Measurements from ENCODE around the gene DNAJB1.

Gene DNAJB1

DNA sequence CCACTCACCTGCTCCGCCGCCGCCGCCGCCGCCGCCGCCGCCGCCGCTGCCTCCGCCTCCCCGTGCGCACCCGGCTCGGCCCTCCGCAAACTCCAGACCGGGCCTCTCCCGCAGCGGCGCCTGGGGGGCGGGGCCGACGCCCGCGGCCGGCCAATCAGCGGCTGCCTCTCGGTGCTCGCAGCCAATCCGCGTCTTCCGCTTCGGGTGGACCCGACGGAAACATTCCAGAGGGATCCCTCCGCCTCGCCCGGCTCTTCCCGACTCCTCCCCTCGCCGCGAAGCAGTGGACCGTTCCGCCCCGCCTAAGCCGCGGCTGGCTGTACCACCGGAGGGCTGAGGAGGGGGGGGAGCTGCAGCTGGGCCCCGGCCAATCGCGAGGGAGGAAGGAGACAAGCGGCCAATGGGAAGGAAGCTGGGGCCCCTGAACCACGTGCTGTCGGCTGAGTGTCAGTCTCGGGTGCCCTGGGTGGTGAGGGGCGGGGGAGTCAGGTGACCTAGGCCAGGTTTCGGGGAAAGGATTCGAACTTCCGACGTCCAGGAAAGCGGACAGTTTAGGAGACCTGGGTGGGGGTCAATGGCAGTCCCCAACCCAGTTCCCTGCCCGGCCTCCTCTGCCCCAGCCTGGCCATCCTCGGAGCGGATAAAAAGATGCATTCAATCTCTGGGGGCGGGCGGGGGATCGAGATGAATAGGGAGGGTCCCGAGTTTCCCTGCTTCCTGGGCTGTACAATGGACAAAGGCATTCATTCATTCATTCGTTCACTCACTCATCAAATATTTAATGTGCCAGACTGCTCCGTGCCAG, 22.0 kb downstream of the DNAJB1 start, which contains the start of gene GIPC1:
GIPC1 (minus strand) TSS at position 99 of the 805 bp plus-strand sequence. CDS start 13,151 bp downstream, outside the sequence.
- DNase-seq (ENCODE audit: low spot score): peak; percentile 100

DNA sequence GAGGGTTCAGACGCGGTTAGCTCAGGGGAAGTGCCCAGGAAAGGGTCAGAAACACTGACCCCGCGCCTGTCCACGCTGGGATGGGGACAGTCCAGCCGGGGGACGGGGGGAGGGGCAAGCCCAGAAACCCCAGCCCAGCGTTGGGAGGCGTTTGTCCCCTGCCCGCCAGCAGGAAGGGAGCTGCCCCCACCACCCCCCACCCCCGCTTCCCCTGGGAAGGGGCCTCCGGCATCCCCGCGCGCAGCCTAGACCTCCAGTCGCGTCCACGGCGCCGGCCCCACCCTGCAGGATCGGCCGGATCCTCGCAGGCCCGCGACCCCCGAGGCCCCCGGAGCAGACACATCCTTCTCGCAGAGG, 22.5 kb downstream of the DNAJB1 start:
- DNase-seq (ENCODE audit: low spot score): peak; percentile 39

GRCh38 chr19:14494910-14495671, 23.1 kb downstream of the DNAJB1 start:
- peak; percentile 46 for DNase-seq (ENCODE audit: low spot score)

DNA sequence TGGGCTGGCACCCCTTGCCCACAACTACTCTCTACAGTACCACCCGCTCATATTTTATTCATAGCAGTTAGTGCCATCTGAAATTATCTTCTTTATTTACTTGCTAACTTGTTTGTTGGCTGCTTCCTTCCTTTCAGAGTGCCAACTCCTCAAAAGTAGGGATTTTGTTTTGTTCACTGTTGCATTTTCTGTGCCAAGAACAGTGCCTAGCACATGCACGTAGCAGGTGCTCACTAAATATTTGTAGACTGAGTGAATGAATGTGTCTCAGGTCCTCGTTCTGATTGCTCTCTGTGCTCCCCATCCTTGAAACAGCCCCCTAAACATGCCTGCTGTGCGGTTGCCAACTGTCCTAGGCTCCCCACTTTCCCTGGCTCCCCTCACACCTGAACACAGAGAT, 23.8 kb downstream of the DNAJB1 start:
- DNase-seq (ENCODE audit: low spot score): no peak

DNA sequence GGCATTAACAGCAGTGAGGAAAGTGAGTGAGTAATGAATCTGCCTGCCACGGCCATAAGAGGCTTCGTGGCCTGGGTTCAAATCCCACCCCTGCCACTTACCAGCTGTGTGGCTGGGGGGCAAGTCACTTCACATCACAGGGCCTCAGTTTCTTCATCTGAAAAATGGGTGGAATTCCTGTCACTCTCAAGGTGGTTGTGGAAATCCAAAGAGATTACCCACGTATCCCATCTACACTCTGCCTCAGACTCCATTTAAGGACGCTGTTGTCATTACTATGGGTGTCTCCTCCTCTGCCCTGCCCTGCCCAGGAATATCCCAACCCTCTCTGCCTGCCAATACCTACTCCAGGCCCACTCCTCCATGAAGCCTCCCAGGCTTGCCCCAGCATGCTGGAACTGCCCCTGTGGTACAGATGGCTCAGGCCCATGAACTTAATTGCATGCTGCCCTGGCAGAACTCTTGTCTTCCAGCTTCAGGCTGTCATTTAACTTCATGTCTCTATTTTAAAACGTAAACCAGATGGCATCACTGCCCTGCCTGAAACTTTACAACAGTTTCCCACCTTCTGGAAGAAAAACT, 25.4 kb downstream of the DNAJB1 start:
- no peak for DNase-seq (ENCODE audit: low spot score)

- DNase-seq (ENCODE audit: low spot score): no peak
Measured at GRCh38 chr19:14487370-14488125, 30.6 kb downstream of the DNAJB1 start.

GRCh38 chr19:14482172-14482941, 35.8 kb downstream of the DNAJB1 start:
- DNase-seq (ENCODE audit: low spot score): no peak

DNA sequence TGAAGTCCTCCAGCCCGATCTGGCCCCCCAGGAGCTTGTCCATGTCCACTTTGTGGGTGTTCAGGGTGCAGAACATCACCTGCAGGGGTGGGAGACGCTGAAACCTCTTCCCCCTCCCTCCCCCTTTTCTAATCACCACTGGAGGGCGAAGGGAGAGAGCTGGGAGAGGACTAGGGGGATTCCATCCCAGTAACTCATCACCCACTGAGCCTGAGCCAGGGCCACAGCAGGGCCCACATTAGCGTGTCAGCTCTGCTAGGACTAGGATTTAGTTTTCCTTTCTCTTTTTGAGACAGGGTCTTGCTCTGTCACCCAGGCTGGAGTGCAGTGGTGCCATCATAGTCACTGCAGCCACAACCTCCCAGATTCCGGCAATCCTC, 37.5 kb downstream of the DNAJB1 start:
- no peak for DNase-seq (ENCODE audit: low spot score)

GRCh38 chr19:14479975-14480699, 38.1 kb downstream of the DNAJB1 start:
- DNase-seq (ENCODE audit: low spot score): peak; percentile 75

DNA sequence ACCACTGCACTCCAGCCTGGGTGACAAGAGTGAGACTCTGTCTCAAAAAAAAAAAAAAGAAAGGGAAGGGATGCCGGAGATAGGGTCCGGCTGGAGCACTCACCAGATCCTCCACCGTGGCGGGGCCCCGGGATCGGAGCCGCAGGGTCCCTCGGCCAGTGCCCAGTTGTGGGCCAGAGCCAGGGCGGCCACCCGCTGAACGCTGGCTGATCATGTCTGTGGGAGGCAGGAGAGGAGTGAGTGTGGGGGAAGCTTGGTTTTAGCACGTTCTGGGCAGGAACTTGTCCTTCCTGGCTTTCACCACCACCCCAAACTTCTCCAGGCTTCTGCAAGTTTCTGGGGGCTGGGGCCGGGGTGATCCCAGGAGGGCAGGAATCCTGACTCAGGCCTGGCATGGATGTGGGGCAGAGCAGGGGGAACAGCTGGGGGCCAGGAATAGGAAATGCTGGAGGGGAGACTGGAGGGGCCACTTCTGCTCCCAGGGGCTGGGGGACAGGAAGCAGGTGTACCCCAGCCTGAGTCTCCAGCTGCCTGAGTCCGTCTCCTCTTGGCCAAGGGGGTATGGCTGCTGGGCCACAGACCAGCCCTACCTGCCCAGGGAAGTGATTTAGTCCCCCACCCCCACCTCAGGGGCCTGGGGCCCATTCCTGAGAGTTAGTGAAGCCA, 38.8 kb downstream of the DNAJB1 start:
- DNase-seq (ENCODE audit: low spot score): no peak

- no peak for DNase-seq (ENCODE audit: low spot score)
Measured at GRCh38 chr19:14478113-14478545, 40.1 kb downstream of the DNAJB1 start.

DNA sequence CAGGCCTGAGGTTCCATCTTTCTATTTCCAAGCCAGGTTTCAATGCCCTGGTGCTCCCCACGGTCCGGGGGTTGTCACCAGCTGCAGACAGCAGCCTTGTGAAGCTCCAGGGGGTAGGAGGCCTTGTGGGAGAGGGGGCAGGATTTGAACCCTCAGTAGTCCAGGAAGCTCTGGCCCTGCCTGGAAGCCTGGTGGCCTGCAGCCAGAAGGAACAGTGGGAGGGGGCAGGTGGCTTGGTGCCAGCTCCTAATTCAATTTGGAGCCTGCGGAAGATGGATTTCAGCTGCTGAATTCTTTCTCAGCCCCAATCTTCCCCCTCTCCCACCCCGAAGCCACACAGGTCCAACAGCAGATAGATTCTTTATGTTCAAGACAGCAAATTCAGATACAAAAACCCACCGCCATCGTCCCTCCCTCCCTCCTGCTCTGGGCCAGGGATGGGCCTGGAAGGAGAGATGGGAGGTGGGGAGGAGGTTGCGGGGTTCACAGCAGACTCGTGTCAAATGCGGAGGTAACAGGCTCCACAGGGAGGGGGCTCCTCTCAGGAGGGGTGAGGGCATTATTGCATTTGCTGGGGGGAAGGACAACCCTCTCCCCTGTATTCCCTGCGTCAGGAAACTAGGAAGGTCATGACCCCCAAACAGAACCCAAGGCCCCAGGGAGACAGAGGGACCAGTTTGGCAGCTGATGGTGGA, 40.6 kb downstream of the DNAJB1 start:
- DNase-seq (ENCODE audit: low spot score): no peak

DNA sequence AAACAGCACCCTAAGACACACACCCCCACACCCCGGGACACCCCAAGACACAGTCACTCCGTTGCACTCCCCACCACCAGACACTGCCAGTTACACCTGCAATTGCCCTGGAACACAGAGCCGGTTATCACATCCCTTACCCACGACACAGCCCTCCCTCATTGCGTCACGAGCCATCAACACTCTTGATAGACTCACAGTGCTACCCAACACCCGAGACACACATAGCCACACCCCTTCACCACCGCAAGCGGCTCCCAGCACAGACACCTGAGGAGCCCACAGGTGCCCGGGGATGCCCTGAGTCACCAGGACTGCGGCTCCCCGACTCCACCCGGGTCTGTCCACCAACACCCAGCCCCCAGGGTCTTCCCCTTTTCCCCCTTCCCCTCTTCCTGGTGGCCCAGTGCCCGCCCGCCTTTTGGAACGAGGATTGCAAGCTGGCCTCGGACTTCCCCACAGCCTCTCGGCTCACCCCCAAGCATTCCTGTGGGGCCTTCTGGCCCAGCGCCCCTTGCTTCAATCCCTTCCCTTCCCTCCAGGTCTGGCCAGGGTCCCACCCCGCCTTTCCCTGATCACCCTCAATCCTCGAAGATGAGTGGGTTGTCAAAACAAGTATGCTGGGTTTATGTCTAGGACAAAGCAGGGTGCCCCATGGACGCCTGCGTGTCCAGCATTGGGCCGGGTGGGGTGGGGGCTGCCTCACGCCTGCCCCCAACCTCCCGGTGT, 41.4 kb downstream of the DNAJB1 start:
- DNase-seq (ENCODE audit: low spot score): peak; percentile 44

DNA sequence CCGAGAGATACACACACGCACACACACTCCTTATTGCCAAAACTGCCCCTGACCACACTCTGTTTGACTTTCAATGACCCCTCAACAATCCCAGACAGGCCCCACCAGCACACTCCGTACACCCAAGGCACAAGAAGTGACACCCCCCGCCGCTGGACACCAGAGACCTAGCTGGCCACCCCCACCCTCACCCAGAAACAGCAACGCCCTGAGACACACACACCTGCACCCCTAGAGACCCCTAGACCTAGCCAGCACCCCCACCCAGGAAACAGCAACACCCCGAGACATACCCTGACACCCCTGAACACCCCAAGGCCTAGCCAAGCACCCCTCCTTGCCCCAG, 41.9 kb downstream of the DNAJB1 start:
- no peak for DNase-seq (ENCODE audit: low spot score)

- peak; percentile 81 for DNase-seq (ENCODE audit: low spot score)
Measured at GRCh38 chr19:14475251-14476073, 42.7 kb downstream of the DNAJB1 start, which contains the start of gene PTGER1. PTGER1 (minus strand) TSS chr19:14475354; CDS start chr19:14474320, 1,034 bp downstream.

DNA sequence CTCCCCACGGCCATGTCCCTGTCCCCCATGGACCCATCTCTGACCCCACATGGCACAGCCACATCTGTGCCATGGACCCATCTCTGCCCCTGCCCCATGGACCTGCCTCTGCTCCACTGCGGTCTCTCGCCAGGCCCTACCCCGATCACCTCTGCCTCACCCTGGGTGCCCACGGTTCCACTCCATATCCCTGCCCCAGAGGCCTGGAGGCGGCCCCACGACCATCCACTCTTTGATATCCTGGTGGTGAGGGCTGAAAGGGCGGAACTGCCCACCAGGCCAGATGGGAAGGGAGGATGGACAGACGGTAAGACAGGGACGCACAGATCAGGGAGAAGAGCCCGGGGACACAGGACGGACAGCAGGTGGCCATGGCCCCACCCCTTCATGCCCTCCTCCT, 43.4 kb downstream of the DNAJB1 start:
- no peak for DNase-seq (ENCODE audit: low spot score)

DNA sequence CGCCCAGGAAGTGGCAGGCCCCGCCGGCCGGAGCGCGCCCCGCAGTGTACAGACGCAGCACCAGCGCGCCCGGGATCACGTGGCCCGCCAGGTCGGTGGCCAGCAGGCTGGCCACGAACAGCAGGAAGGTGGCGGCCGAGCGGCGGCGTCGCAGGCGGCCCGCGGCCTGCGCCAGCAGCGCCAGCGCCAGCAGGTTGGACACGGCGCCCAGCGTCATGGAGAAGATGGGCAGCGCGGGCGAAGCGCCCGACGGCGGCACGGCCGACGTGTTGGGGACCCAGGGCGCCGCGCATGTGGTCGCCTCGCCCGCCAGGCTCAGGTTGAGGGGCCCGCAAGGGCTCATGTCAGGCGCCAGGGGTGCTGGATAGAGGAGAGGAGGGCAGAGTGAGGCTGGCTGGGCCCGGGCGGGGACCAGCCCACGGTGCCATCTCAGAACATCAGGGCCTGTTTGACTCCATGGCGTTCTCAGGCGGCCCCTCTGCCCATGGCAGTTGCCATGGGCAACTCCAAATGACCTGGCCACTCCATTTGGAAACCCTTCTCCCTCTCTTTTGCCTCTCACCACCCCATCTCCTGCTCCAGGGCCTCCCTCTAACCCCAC, 44.1 kb downstream of the DNAJB1 start:
- peak; percentile 35 for DNase-seq (ENCODE audit: low spot score)

Measured in GM03348 (cell line).